ENCODE data around the gene HDAC4. TPM values are rescaled to one million over a fixed set of nuclear protein-coding genes. Genes with fewer than 3 reads are reported as not detected.

Gene HDAC4
- total and polyA plus RNA-seq, 2 of the 8 experiments (the other 6 are each of a cell fraction or from before 2014, with no cell fraction given), result 15.4 to 31.5 TPM

DNA sequence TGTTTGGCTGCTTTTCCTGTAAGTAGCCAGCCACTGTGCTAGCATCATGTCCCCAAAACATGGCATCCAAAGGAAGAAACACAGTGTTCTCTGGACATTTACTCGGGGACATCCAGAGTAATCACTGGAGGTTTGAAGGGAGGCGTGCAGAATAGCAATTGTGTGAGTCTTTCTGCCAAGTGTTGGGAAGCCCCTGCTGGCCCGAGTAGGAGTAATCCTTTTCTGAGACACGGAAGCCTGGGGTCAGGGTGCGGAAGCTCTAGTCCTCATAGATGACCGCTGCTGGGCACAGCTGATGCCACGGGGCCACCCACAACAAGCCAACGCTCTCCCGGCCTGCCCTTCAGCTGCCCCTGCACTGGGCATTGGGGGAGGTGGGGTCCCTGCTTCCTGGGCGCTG lies 24.8 kb upstream of the HDAC4 start:
- Histone ChIP-seq H3K4me1 (replicated peaks in 1 of 4; ENCODE audit: control insufficient read depth in 3 of 4, insufficient read depth in 4 of 4, low read length in 3 of 4) (no peaks in the 10 kb centered on the region), H2AK5ac (ENCODE audit: low read depth, low read length) (no peak overlapping the region), H2BK20ac (ENCODE audit: low read length) (no peak overlapping the region), H3K27ac (ENCODE audit: low read depth, low read length) (no peak overlapping the region), H2BK120ac (replicated peaks; ENCODE audit: low read depth, low read length) (no peak overlapping the region), H2BK15ac (ENCODE audit: low read length) (no peak overlapping the region), H4K20me1 (replicated peaks in 1 of 2; ENCODE audit: control insufficient read depth in 1 of 2, insufficient read depth in 2 of 2, low read length in 2 of 2) (no peaks in the 10 kb centered on the region), H3K4me3 (ENCODE audit: extremely low read depth in 1 of 4, insufficient read depth in 2 of 4, low read depth in 3 of 4, low read length in 4 of 4) (no peak overlapping the region), H4K5ac (ENCODE audit: insufficient read length, low read depth, low read length) (no peak overlapping the region), H3K14ac (ENCODE audit: insufficient read length) (no peak overlapping the region), H3K23ac (ENCODE audit: insufficient read length) (no peak overlapping the region), H3K4me2 (ENCODE audit: insufficient read depth in 1 of 2, low read depth in 2 of 2, low read length in 2 of 2) (no peak overlapping the region), H3K79me1 (ENCODE audit: low read depth, low read length) (no peaks in the 10 kb centered on the region), H2BK12ac (ENCODE audit: low read depth, low read length) (no peak overlapping the region), H4K8ac (ENCODE audit: extremely low read depth, insufficient read depth, low read length) (no peak overlapping the region), H3K79me2 (ENCODE audit: control insufficient read depth in 1 of 2, insufficient read depth in 2 of 2, low read length in 2 of 2) (no peaks in the 10 kb centered on the region), H2AFZ (ENCODE audit: low read length) (no peak overlapping the region), H3K9ac (replicated peaks in 1 of 4; ENCODE audit: extremely low read depth in 1 of 4, low read depth in 3 of 4, low read length in 3 of 4) (no peak overlapping the region; a peak in 2 of 7 replicates), H3K4ac (replicated peaks; ENCODE audit: insufficient read length, low read depth, low read length) (no peak overlapping the region), H3K9me3 (ENCODE audit: insufficient read depth in 2 of 2, low read depth in 1 of 2, low read length in 1 of 2) (no peaks in the 10 kb centered on the region), H3K18ac (ENCODE audit: extremely low read depth, low read length) (no peak overlapping the region), H3K56ac (replicated peaks; ENCODE audit: insufficient read length, low read depth, low read length) (no peak overlapping the region), H2BK5ac (ENCODE audit: low read depth, low read length) (no peak overlapping the region), H3K36me3 (ENCODE audit: control insufficient read depth in 2 of 4, insufficient read depth in 4 of 4, low read length in 3 of 4) (no peaks in the 10 kb centered on the region), H3K27me3 (replicated peaks in 1 of 4; ENCODE audit: control insufficient read depth in 3 of 4, extremely low read depth in 1 of 4, insufficient read depth in 3 of 4, low read length in 3 of 4) (no peaks in the 10 kb centered on the region), H3K23me2 (ENCODE audit: low read depth, low read length) (no peaks in the 10 kb centered on the region), H4K91ac (replicated peaks; ENCODE audit: insufficient read length, low read length) (no peak overlapping the region)
- POLR2A ChIA-PET (ENCODE audit: partially characterized antibody), result no interaction called here
- DNase-seq (ENCODE audit: low read depth in 1 of 2, low spot score in 2 of 2) (no peak), FAIRE-seq (no peak)
- CTCF ChIA-PET (ENCODE audit: partially characterized antibody), result no interaction called here
- no peak for TF ChIP-seq JUND (IDR thresholded peaks at IDR 0.05; ENCODE audit: low read length)
- TF ChIP-seq RAD21 (IDR thresholded peaks at IDR 0.05 in 1 of 2, conservative IDR thresholded peaks at IDR 0.05 in 1 of 2; ENCODE audit: low read depth in 2 of 2, low read length in 2 of 2), result 0 out of 4 replicates have a peak, but pooled peaks of 1 of the 2 experiments have one; percentile 4
- WGBS, 2 experiments (ENCODE audit: extremely low coverage in 1 of 2, insufficient coverage in 1 of 2, insufficient read length in 1 of 2, insufficient replicate concordance in 2 of 2, low coverage in 1 of 2, low lambda C conversion rate in 2 of 2, missing lambda C conversion rate in 1 of 2), result 94% methylated on average over 10 of the region's 10 CpGs; no CpG with 5 or more reads in 1 of the 2 experiments

All from H1 (cell line).